Stomach (tissue), 4 donors: ENCODE data around the gene RGS6.

Experiments
- EP300 ChIP-seq: sonication (generic); formaldehyde crosslinking; IDR thresholded peaks from one replicate; pipeline ENCODE4 v1.6.1; 2017; ENCODE audit warnings: antibody characterized with exemption
- TF ChIP-seq, protein P1 (sequence below), 7 experiments: fragments of 450-650 bp in 4 of 7; fragments of 200-600 bp in 3 of 7; sonication (generic) in 3 of 7; IDR thresholded peaks; one replicate each; pipeline ENCODE4 v1.5.1; 2016 to 2019; ENCODE audit warnings: antibody characterized with exemption in 7 of 7, control low read depth in 2 of 7, mild to moderate bottlenecking in 1 of 7

DNA sequence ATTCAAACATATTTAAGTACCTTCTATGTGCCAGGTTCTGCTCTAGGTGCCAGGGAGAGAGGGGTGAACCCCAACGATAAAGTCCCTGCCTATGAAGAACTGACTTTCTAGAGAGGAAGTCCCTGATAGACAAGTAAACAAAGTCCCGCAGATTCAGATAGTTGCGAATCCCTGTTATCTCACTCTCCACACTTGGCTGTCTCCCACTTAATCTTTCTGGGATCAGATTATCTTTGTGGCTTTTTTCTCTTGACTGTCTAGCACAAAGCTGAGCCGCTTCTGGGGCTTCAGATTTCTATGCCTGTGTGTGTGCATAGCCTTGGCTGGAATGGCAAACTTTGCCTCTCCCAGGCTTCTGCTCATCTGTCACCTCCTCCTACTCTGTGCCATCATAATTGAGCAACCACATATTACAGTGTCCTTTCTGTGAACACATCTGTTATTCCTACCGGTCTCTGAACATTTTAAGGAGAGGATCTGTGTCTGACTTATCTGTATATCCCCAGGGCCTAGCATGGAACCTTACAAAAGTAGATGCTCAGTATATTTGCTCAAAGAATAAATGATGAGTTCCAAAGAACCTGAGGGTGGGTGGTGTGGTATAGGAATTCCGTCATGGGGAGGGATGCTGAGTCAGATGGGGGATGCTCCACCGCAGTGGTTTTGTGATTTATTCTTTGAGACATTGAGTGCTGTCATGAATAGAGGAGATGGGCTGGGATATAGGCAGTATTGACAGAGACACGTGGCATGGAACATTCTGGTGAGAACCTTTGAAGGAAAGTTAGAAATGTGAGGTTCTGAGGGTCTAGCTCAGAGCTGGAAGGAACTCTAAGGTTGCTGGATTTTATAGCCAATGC, 28.5 kb downstream of the RGS6 start:
- TF ChIP-seq, protein P1, sequence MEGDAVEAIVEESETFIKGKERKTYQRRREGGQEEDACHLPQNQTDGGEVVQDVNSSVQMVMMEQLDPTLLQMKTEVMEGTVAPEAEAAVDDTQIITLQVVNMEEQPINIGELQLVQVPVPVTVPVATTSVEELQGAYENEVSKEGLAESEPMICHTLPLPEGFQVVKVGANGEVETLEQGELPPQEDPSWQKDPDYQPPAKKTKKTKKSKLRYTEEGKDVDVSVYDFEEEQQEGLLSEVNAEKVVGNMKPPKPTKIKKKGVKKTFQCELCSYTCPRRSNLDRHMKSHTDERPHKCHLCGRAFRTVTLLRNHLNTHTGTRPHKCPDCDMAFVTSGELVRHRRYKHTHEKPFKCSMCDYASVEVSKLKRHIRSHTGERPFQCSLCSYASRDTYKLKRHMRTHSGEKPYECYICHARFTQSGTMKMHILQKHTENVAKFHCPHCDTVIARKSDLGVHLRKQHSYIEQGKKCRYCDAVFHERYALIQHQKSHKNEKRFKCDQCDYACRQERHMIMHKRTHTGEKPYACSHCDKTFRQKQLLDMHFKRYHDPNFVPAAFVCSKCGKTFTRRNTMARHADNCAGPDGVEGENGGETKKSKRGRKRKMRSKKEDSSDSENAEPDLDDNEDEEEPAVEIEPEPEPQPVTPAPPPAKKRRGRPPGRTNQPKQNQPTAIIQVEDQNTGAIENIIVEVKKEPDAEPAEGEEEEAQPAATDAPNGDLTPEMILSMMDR (IDR thresholded peaks at IDR 0.05), result no peak
- no peak for TF ChIP-seq EP300
